ENCODE measurements around the gene ESPNL.
A peak's percentile ranks its signal among the peaks of the same experiment; 100 is the strongest.

ESPNL gene

DNA sequence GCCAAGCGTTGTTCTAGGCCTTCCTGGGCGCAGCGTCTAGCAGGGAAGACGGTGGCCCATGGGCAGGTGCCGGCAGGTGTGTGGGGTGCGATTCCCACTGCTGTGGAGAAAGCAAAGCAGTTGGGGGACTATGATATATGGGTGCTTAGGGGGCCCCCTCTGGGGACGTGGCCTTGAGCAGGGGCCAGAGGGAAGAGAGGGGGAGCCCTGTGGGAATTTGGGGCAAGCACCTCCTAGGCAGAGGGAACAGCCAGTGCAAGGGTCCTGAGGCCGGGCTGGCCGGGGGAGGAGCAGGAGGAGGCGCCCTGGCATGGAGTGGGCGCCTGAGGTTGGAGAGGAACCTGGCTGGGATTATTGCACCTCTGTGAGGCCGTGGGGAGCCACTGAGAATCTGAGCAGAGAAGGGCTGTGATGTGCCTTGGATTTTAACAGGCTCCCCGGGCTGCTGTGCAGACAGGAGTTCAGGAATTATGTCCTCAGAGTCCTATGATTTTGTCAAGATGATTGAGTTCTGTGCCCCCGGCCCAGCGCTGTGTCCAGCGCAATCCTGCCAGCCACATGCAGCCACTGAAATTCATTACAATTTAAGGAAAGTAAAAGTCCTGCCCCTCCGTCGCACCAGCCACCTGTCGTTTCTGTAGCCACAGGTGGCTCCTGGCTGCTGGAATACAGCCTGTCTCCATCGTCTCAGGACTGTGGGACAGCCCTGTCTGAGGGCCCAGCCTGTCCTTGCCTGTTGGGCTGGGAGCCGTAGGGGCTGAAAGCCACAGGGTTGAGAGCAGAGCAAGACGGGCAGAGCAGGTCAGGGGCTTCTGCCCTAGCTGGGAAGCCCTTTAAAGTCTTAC, 29.2 kb downstream of the ESPNL start:
- DNase-seq (ENCODE audit: low read depth in 2 of 2): no peak

DNA sequence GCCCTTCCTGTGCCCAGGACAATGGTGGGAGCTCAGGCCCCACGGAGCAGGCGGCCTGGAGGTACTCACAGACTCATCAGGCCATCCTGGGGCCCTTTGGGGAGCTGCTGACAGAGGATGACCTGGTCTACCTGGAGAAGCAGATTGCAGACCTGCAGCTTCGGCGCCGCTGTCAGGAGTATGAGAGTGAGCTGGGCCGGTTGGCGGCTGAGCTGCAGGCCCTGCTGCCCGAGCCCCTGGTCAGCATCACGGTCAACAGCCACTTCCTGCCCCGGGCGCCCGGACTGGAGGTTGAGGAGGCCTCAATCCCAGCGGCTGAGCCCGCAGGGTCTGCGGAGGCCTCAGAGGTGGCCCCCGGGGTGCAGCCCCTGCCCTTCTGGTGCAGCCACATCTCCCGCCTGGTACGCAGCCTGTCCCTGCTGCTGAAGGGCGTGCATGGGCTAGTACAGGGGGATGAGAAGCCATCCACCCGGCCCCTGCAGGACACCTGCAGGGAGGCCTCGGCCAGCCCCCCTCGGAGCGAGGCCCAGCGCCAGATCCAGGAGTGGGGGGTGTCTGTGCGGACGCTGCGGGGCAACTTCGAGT, 30.1 kb downstream of the ESPNL start:
- DNase-seq (ENCODE audit: low read depth in 2 of 2): no peak

DNA sequence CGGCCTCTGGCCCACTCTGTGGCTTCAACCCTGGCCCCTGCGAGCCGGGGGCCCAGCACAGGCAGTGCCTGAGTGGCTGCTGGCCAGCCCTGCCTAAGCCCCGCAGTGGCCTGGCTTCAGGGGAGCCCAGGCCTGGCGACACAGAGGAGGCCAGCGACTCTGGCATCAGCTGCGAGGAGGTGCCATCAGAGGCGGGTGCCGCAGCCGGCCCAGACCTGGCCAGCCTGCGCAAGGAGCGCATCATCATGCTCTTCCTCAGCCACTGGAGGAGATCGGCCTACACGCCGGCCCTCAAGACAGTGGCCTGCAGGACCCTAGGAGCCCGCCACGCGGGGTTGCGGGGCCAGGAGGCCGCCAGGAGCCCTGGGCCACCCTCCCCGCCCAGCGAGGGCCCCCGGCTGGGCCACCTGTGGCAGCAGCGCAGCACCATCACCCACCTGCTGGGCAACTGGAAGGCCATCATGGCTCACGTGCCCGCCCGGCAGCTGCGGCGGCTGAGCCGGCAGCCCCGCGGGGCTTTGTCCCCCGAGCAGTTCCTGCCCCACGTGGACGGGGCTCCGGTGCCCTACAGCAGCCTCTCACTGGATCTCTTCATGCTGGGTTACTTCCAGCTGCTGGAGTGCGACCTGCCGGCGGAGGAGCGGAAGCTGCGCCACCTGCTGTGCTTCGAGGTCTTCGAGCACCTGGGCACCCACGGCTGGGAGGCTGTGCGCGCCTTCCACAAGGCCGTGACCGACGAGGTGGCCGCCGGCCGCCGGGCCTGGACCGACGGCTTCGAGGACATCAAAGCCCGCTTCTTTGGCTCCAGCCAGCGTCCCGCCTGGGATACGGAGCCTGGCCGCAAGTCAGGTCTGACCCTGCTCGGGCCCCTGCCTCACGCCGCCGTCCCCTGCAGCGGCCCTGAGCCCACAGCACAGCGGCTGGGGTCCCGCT, 30.8 kb downstream of the ESPNL start:
- DNase-seq (ENCODE audit: low read depth in 2 of 2): no peak

DNA sequence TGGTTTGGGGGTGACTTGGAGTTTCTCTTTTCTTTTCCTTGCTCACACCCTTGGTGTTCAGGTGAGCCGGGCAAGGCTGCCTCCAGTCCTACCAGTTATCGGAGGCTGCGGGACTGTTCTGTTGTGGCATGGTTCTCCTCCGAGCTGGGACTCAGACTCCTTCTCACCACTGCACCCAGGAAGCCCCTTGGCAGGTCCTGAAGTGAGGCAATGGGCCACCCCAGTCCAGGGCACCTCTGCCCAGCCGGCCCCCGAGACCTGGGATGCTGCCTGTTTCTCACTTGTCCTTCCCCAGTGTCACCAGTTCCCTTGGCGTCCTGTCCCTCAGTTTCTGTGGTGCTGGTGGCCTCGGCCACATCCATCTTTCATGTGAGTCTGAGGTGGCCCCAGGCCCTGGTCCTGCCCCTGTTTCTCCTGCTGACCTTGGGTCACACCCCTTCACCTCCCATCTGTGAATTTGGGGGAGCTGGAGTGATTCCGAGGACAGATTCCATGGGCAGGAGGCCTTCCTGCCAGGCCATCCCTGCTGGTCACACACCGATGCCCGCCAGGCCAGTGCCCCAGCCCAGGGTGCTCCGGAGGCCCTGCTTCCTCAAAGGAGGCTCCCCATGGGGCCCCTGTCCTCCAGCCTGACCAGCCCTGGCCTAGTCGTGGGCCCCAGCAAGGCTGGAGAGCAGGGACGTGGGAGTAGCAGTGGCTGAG, 31.8 kb downstream of the ESPNL start:
- DNase-seq (ENCODE audit: low read depth in 2 of 2): no peak

DNA sequence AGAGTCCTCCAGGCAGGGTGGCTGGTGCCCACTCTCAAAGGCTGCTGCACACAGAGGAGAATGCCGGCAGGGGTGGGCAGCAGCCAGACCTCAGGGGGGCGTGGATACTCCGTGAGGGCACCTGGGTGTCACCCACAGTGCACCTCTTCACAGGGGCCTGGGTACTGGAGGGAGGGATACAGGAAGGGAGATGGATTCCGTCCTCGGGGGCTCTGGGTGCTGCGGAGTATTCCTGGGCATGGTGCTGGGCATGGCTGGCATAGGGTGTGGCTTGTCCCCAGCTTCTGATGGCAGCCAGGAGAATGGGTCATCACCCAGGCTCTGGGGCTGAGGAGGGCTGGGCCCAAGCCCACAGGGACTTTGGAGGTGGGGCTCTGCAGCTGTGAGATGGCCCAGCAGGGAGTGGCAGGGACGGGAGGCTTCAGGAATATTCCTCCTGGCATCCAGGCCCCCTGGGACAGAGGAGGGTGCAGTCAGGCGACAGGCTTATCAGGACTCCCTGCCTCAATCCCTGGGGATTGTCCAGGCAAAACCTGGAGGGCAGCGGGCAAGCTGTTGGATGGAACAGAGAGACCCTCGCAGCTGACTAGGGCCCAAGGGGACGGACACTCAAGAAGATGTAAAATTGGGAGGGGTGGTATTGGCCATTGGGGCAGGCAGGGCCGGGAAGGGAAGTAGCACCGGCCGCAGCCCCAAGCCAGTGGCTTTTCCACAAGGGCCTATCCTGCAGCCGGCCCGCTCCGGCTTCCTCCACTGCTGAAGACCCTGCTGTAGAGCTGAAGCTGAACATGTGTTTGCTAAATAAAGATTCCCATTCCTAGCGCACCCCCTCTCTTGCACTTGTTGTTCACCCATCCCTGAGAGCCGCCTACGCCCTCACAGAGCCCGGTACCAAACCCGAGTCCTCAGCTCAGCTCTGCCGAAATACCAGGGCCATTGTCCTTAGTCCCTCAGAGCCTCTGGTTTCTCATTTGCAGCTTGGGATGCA, 32.6 kb downstream of the ESPNL start:
- no peak for DNase-seq (ENCODE audit: low read depth in 2 of 2)

DNA sequence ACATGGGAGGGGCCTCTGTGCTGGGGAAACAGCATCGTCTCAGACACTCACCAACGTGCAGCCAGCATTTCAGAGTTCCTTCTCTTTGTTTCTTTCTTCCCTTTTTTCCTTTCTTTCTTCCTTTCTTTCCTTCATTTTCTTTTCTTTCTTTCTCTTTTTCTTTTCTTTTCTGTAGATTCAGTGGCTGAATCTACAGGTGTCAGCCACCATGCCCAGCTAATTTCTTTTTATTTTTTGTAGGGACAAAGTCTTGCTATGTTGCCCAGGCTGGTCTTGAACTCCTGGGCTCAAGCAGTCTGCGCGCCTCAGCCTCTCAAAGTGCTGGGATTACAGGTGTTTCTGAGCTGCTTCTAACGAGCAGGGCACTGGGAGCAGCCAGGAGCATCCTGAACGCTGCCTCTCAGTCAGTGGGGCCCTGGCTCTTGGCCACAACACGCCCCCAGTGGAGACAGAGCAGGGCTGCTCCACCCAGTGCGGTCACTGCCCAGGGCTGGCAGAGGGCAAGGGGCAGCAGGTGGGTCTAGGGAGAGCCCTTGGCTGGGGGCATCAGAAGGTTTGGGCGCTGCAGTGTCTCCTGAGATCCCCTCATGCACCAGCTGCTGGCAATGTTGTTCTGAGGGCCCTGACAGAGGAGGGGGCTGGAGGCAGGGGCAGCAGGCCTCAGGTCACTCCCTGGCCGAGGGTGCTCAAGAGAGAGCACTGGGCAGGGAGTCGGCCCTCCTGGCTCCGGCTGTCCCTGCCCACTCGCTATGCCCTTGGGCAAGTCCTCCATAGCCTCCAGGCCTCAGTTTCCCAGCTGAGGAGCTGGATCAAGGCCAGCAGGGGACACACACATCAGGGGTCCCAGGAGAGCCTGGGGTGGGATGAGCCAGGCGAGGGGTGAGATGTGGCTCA, 33.6 kb downstream of the ESPNL start:
- no peak for DNase-seq (ENCODE audit: low read depth in 2 of 2)

DNA sequence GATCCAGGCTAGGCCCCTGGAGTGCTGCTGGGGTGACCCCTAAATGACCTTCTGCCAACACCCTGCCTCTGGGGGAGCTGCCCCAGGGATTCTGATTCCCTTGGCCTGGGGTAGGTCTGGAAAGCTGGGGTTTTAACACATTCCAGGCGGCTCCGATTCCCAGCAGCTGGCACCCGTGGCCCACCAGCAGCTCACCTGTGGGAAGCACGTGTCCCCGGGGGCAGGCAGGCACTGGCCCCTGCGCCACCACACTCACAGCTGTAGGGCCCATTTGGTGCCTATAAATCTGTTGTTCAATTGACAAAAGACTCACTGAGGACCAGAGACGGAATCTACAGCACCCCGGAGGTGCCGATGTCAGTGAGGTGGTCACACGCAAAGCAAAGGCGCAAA, 34.2 kb downstream of the ESPNL start:
- no peak for DNase-seq (ENCODE audit: low read depth in 2 of 2)

DNA sequence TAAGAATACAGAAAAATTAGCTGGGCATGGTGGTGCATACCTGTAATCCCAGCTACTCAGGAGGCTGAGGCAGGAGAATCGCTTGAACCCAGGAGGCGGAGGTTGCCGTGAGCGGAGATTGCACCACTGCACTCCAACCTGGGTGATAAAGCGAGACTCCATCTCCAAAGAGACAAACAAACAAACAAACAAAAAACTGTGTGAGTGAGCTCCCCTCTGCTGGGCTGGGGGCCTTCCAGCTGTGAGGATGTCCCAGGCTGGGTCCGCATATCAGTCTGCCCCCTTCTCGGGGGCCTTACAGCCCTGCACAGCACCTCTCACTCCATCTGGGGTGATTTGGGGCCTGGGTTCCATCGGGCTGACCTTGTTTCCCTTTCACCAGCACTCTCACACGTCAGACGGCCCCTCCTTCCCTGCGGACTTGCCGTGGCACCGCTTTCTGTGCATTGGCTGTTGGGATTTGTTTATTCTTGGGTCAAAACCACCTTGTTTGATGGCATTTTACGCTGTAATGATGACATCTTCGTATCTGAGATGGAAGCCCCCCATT, 35.5 kb downstream of the ESPNL start:
- DNase-seq (ENCODE audit: low read depth in 2 of 2): no peak

DNA sequence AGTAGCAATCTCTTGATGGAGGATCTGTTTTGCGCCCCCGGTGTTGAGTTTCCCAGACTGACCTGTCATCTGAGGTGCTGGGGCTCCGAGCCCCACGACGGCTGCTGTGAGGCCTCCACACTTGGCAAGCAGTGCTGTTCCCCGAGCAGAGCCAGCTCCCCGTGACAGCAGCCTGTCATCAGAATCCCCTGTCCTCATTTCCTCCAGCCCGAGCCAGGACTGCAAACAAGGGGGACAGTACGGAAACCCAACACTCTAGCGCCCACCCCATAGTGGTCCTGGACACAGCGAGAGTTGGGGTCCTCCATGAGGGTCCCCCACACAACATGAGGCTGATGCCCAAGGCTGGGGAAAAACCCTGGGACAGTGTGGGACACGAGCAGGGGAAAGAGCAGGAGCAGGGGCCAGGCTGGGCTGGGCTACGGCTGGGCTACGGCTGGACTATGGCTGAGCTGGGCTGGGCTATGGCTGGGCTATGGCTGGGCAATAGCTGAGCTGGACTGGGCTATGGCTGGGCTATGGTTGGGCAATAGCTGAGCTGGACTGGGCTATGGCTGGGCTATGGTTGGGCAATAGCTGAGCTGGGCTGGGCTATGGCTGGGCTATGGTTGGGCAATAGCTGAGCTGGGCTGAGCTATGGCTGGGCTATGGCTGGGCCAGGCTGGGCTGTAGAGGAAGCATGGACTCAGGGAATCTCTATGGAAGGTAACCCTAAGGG, 36.8 kb downstream of the ESPNL start:
- DNase-seq (ENCODE audit: low read depth in 2 of 2): no peak

DNA sequence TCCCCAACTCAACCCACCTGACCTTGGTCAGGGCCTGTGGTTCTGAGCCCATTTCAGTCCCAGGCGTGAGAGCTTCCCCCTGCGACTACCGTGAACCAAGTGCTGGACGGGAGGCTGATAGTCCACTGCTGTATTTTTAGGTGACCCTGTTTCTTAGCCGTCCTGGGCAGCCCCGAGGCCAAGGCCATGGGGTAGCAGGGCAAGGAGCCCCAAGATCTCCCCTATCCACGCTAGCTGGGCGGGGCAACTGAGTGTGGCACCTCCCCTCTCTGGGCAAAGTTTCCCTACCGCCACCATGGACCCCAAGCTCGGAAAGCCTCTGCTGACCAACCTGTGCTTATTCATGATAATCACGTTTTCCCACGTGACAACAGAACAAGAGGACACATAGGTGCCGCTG, 37.7 kb downstream of the ESPNL start:
- no peak for DNase-seq (ENCODE audit: low read depth in 2 of 2)

DNA sequence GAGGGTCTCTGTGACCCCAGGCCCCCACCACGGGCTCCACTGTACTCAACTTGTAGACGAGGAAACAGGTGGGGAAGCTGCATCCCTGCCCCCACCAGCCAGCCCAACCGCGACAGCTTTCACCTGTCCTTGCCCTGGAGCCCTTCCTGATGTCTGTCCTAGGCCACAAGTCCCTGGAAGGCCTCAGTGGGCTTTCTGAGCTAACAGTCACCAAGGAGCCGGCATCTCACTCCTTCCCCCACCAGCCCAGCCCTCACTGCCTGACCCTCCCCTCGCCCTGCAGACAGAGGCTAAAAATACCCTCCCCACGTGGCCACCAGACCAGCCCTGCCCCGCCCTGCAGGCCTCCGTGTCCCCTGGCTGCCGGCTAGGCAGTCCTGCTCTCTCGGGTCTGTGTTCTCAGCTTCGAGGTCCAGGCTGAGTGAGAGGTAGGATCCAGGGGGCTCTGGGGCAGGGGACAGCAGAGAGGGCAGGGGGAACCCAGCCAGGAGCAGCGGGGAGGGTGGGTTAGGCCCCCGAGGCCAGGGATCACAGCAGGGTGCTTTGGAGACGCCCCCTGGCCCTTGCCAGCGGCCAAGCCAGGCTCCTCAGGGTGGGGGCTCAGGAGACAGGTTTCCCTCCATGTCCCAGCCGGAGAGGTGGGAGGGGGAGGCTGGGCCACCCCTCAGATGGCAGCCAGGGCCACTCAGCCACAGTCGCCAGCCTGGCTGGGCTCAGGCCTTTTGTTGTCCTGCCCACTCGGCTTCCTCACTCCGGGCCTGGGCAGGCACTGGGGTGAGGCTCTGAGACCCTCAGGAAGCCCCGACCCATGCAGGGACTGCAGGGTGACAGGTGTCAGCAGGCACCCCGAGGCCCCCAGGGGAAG, 38.4 kb downstream of the ESPNL start, which contains the start of gene KLHL30:
KLHL30 (plus strand) TSS at position 338 of the 865 bp plus-strand sequence. CDS start 2,087 bp downstream, outside the sequence.
- DNase-seq (ENCODE audit: low read depth in 2 of 2): no peak

DNA sequence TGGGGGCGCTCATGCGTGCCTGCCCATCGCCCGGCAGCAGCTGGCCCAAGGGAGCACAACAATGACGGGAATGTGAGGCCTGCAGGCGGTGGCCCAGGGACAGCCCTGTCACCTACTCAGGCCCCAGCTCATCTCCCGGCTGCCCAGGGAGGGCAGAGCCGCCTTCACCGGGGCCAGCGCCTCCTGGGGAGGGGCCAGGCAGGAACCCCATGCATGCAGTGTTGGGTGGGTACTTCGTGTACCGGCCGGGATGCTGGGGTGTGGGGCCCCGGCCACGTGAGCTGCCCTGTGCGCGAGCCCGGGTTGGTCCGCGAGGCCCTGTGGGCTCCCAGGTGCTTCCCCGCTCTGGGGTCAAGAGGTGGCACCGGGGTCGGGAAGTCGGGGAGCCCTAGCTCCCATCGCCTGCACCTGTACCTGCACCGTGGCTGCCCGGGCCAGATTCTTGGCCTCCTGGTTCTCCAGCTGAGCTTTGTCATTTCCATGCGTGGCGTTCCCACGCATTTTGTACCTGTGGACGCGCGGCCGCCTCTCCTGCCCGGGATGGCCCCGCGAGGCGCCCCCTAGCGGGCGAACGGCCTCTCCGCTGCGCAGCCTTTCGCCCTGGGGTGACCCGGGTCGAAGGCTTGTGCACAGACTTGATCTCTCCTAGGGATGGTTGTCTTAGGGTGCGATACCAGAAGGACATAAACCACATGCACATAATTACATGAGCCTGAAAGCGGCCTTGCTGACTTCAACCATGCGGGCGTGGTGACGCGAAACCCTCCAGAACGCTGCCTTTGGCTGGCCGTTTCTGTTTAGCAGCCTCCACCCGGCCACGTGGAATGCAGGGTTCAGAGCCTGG, 39.3 kb downstream of the ESPNL start:
- DNase-seq (ENCODE audit: low read depth in 2 of 2): peak; percentile 18 to 32

DNA sequence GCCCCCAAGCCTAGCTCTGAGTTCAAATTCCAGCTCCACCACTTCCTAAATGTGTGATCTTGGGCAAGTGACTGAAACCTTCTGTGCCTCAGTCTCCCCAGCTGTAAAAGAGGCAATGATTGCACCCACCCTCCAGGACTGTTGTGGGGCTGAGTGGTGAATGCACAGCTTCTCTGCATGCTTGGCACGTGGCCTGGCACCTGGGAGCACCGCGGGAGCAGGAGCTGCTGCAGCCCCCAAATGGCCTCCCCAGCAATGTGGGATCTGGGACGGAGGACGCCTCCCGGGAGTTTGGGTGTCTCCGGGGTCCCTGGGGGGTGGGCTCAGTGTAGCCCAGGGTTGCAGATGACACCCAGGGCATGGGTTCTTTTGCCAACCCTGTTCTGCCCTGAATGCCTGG, 39.9 kb downstream of the ESPNL start:
- no peak for DNase-seq (ENCODE audit: low read depth in 2 of 2)

DNA sequence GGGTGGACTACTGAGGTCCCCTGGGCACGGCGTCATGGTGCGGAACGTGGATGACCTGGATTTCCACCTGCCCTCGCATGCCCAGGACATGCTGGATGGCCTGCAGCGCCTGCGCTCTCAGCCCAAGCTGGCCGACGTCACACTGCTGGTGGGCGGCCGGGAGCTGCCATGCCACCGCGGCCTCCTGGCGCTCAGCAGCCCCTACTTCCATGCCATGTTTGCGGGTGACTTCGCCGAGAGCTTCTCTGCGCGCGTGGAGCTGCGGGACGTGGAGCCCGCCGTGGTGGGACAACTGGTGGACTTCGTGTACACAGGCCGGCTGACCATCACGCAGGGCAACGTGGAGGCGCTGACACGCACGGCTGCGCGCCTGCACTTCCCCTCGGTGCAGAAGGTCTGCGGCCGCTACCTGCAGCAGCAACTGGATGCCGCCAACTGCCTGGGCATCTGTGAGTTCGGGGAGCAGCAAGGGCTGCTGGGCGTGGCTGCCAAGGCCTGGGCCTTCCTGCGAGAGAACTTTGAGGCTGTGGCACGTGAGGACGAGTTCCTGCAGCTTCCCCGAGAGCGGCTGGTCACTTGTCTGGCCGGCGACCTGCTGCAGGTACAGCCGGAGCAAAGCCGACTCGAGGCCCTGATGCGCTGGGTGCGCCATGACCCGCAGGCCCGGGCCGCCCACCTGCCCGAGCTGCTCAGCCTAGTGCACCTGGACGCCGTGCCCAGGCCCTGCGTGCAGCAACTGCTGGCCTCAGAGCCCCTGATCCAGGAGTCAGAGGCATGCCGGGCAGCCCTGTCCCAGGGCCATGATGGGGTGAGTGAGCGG, 40.8 kb downstream of the ESPNL start:
- DNase-seq (ENCODE audit: low read depth in 2 of 2): no peak

DNA sequence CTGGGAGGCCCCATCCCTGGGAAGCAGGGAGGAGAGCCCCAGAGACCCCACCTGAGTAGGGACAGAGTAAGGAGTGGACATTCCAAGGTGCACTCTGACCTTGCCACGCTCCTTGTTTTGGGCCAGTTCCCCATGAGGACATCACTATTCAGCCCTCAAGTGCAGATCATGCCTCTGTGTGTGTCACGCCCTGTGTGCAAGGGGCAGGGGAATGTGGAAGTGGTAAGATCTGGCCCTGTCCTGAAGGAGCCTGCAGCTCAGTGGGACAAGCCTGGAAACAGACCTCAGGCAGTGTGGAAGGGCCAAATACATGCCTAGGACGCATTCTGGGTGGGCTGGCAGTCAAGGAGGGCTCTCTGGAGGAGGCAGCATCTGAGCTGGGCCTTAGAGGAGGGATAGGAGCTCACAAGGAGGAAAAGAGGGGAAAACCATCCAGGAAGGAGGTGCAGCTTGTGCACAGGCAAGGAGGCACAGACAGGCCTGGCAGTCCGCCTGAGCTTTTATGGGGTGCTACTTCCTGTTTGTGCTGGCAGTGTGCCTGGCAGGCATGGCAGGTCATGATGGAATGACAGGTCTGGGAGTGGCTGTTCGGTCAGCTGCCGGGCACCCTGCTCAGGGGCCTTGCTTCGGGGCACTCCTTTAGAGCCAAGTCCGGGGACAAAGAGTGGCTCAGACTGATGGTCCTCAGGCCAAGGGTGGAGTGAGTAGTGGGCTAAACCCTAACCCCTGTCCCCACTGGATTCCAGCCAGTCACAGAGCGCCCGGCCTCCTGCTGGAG, 41.6 kb downstream of the ESPNL start:
- DNase-seq (ENCODE audit: low read depth in 2 of 2): no peak
